HG03558 (cell line): ENCODE results near the gene HRH1.
"Not testable (repeated sequence)": the region's sequence is repeated elsewhere in the genome, so short reads cannot be mapped to it uniquely, and the experiment has no call there.

Source experiments
- ATAC-seq: cut with Tn5 transposase; IDR thresholded peaks from one replicate; pipeline ENCODE4 v1.9.1; 2021; ENCODE audit warnings: moderate number of reproducible peaks; ENCODE audit not compliant: unreplicated experiment; ENCODE audit errors: extremely low read depth

Gene HRH1

DNA sequence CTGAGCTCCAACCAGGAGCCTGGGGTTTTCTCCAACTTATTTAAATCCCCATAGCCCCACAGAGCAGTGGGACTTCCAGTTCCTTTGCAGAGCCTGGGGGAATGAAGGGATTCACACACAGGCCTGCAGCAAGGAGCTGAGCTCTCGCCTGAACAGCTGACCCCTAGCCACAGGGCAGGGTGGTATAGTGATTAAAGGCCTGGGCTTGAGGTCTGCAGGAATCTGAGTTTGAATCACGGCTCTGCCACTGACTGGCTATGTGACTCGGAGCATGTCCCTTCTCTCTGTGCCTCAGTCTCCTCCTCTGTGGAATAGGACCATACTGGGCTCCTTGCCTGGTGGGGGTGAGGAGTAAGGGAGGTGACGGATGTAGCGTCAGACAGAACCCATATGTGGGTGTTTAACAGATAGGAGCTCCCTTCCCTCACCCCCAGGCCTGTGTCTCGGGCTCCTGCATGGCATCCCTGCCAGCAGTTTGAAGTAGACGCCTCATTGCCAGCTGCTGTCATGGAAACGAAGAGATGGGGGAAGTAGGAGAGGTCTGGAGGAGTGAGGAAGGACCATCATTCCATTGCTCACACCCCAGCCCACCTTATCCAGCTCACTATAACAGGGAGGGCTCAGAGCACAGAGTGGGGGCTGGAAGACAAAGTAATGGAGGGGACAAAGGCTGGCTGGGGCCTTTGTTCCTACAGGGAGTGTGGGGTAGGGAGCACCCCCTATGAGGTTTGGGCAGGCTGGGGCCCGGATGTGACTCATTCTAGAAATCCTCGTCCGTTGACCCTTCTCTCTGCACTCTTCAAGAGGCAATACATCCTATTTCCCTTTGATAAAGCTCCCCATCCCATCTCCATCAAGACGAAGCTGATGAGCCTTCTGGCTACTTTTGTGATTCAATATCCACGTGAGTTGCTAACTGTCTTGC, 14.8 kb downstream of the HRH1 start:
- no peak for ATAC-seq

DNA sequence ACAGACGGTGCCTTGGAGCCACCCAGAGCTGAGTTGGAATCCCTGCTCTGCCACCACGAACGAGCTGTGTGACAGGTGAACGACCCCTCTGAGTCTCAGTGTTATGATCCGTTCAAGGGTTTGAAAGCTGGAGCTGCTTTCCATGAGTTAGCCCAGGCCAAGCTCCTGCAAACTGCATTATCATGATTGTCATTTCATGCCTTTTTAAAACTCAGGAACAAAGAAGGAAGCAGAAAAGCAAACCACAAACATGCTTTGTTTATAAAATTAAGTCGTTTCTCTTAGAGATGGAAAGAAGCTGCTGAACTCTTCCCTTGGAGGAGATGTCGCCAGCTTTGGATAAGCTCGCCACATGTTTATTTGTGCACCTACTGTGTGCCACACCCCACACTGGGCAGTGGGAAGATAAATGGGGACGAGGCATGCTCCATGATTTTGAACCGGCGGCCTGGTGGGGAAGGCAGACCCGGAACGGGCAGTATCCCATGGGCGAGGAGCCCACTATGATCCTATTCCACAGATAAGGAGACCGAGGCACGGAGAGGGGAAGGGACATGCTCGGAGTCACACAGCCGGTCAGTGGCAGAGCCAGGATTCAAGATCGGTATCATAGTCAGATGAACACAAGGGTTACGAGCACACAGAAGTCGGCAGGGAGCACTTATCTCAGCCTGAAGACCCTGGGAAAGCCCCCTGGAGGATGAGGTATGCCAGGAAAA, 15.9 kb downstream of the HRH1 start:
- no peak for ATAC-seq

DNA sequence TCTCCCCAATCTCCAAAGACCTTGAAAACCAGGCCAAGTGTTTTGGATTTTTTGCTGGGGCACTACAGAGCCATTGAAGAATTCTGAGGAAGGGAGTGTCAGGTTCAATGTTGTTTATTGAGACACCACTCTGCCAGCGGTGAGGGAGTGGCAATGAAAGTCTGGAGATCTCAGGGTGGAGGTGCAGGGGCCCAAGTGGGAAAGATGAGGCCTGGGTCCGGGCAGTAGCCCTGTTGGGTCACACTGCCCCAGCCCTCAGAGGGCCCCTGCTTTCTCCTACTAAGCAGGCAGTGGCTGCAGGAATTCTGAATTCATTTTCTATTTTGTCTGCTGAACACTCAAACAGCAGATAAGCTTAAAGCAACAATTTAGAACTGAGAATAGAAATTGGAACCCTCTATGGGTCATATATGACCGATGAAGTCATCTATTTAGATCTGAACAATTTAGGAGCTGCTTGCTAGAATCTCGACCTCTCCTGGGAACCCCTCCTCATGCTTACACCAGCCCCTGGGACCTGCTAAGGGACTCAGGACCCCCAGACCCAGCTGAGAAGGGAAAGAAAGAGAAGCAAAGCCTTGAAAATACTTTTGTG, 17.9 kb downstream of the HRH1 start:
- no peak for ATAC-seq

DNA sequence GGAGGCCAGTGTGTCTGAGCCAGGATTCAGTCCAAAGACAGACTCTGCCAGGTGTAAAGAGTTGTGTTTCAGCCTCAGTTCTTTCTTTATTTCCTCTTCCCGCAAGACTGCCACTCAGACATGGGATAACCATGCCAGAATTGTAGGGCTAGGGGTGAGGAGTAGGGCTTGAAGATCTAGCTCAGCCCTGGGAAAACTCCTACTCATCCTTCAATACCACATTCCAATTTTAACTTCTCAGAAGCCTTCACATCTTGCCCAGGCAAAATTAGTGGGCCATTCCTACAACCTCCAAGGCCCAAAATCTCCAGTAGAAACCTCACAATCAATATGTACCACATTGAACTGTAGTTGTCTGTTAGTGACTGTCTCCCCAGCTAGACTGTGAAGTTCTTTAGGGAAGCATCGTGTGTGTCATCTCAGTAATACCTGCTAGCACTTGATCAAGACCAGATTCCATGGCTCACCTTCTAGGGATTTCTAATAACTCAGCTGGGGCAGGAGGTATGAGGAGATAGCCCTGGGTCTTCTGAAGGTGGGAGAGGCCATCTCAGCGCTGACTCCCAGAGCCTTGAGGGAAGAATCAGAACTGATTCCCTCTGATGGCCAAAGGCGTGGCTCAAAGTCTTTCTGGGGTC, 19.7 kb downstream of the HRH1 start:
- ATAC-seq = no peak

DNA sequence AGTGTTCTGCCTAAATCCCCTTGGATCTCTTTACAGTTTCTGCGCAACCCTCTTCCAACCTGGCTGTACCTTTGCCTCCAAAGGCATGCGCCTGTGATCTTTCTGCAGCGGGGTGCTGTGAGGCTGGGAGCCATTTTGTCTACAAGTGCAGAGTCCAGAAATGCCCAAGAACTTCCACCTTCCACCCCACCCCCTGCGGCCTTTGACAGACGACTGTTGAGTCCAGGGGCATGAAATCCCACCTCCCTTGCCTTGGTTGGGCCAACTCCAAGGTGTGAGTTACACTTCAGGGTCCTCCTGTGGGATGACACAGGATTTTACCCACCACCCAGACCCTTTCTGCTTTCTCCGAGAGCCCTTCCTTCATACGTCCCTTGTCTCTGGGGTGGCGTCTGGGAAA, 24.1 kb downstream of the HRH1 start:
- no peak for ATAC-seq

DNA sequence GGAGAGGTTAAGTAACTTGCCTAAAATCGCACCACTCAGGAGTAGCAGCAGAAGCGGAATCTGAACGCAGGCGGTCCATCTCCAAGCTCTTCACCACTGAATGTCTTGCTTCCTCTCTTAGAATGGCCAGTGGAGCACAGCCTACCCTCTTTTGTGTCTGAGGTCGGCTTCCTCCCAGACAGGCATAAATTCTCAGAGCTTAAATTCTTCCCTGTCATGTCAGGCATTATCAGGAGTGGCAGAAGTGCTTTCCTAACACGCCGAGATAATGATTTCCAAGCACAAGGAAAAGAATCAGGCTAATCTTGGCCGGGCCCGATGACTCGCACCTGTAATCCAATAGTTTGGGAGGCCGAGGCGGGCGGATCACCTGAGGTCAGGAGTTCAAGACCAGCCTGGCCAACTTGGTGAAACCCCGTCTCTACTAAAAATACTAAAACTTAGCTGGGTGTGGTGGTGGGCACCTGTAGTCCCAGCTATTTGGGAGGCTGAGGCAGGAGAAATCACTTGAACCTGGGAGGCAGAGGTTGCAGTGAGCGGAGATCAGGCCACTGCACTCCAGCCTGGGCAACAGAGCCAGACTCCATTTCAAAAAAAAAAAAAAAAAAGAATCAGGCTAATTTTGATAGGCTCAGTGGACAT, 30.2 kb downstream of the HRH1 start:
- not testable (repeated sequence) for ATAC-seq

DNA sequence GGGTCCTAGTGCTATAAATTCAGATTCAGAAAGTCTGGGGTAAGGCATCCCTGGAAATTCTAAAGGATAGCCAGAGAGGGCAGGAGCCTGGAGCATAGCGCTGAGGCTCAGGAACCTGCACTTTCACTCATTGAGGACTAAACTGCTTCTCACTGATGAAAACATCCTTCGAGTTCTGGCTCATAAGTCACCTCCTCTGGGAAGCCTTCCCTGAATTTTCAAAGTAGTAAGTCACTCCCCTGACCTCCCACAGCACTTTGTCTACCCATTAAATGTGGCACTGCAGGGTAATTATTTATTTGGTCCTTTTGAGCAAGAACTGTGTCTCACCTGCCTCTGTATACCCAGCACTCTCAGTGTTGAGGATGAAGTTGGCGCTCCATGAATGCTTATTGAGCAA, 30.9 kb downstream of the HRH1 start:
- ATAC-seq = no peak

DNA sequence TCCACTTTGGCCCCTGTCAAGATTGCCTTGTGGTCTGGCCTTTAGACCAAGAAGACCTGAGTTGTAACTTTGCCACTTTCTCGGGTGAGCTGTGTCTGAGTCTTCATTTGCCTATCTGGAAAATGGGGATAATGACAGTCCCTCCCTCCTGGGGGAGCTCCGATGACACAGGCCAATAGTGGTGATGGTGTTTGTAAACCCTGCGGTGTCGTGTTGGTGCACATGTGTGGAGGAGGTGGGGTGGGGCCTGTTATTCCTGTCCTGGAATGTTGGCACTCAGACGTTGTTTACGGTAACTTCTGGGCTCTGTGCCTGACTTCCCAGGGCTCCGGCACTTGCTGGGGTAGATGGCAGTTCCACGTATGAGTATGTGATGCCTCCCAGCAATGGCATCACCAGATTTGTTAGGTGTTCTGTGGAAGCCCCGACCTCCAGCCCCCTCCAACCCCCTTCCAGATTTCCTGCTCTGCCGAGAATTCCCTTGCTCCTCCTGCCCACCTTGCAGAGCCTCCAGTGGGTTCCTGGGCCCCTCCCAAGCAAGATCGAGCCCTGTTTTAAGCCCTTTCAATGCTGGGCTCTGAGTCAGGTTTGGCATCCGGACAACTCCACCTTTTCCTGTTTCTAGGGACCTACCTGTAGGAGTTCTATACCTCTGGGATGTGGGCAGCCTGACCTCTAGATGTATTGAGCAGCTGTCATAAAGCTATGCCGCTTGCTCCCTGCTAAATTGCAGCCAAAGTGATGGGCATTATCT, 31.4 kb downstream of the HRH1 start:
- no peak for ATAC-seq

DNA sequence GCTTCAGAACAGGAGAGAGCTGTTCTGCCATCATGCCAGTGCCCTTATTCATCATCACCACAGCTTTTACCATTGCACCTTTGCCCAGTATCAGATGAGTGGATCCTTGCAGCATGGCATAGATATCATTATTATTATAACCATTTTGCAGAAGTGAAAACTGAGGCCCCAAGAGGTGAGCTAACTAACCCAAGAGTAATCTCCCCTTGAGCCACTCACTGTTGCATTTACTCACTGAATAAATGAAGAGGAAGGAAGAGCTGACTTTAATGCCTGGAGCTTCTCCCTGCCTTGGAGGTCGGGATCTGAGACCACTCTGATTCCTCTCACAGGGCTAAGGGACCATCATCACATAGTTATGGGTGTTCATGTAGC, 32.0 kb downstream of the HRH1 start:
- no peak for ATAC-seq

DNA sequence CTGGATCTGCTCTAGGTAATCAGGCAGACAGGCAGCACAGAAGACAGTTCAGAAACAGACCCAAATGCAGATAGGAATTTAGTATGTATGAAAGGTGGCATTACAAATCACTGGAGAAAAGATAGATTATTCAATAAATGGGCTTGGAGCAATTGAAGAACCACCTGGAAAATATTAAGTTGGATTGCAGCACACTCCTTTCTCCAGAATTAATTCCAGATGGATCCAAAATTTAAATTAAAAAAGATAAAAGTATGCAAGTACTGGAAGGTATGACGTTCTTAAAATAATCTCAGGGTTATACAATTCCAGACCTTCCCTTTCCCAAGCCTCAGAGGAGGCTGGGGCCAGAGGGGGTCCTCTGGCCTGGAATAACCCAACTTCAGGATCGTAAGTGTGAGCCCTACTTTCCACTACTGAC, 32.5 kb downstream of the HRH1 start:
- ATAC-seq = no peak

DNA sequence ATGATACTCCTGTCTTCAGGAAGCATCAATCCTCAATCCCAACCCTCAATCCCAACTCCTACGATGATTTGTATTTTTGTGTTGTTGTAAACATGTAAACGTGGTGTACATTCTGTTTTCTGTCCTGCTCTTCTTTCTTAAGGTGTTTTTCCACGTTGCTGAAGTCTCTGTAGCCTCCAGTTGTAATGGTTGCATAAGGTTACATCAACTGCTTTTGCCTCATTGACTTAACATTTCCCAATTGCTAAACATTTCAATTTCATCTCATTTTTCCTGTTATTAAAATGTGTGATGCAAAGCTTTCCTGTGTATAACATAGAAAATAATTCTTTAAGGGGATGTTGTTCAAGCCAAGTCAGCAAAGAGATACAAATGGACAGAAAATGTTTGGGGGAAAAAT, 33.4 kb downstream of the HRH1 start:
- no peak for ATAC-seq

DNA sequence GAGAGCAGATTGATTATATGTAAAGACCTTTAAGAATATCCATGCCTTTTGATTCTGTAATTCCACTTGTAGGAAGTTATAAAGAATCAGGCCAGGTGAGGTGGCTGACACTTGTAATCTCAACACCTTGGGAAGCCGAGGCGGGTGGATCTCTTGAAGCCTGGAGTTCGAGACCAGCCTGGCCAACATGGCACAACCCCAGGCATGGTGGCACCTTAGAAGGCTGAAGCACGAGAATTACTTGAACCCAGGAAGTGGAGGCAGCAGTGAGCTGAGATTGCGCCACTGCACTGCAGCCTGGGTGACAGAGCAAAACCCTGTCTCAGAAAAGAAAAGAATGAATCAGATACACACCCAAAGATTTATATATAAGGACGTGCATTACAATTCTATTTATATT, 33.9 kb downstream of the HRH1 start:
- no peak for ATAC-seq

DNA sequence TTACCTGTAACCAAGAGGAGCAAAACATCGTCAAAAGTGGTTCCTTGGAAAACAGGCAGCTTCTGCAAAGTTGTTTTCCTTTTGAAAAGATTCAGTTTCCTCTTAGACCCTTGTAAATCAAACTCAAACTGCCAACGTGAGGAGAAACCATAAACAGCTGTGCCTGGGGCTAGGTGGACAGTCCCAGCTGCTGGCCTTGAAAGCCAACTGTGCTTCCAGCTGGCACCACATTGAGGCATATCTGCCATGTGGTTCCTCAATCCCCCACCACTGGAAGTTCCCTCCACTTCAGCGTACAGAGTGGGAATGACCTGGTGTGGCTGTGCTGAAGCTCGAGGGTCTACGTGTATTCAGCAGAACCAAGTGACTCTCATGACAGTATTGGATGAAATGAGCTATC, 40.9 kb downstream of the HRH1 start:
- no peak for ATAC-seq

DNA sequence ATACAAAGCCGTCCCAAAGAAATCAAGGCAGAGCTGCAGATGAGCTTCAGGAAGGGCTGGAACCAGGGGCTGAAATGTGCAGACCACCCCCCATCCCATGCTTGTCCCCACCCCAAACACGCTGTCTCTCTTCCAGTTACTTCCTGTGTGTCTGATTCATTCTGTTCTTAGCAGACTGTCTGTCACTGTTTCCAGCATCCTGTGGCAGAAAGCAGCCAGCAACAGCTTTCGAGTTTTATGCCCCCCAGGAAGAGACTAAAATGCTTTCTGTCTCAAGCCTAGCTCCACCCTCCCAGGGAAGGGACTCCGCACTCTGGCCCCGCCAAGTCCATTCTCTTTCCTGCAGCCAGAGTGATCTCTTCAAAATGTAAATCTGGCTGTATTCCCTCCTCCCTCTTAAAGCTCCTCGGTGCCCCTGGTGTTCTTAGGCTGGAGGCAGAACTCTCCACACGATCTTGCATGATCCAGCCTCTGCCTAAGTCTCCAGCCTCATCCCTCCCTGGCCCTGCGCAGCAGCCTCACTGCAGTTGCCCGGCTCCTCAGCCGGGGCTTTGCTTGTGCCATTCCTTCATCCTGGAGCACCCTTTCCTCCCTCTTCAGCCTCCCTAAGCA, 41.5 kb downstream of the HRH1 start:
- no peak for ATAC-seq

DNA sequence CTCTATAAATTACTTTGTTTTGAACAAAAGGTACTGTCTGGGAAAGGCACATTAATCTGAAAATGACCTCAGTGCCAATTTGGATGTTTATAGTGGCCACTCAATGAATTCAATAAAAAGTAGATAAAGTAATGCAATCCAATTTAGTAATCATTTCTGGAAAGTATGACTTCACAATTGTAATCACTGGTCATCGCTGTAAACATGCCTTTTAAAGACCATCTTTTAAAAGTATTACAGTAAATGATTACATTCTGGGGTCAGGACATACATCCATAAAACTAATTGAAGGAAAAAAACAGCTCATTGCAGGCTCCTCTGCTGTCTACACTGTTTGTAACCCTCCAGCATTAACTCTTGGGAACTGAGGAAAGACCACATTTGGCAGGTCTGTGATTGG, 43.2 kb downstream of the HRH1 start:
- no peak for ATAC-seq

DNA sequence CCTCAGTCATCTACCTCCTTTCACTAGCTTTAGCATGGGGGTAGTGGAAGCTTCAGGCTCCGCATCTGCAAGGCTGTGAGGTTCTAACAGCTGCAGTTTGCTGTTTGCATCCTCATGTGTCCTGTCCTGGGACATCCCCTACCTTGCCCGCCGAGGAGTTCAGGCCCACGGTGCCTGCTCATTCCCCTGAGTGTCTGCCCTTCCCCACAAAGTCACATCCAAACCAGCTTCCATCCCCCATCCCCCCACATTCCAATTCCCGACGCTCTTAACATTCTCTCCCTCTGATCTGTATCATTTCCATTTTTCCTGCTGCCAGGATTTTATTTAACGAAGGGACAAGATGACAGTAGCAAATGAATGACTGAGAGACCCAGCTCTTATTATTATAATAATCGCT, 43.8 kb downstream of the HRH1 start:
- ATAC-seq = no peak

DNA sequence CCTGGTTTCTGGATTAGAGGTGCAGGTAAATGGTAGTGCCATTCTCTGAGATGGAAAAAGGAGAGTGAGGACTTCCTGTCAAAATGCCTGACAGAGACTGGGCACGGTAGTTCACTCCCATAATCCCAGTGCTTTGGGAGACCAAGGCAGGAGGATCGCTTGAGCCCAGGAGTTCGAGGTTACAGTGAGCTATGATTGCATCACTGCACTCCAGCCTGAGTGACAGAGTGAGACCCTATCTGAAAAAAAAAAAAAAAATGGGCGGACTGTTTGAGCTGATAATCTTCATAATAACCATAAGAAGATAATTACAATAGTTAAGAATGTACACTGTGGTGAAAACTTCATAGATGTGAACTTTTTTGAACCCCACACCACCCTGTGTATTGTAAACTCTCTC, 44.2 kb downstream of the HRH1 start:
- no peak for ATAC-seq

DNA sequence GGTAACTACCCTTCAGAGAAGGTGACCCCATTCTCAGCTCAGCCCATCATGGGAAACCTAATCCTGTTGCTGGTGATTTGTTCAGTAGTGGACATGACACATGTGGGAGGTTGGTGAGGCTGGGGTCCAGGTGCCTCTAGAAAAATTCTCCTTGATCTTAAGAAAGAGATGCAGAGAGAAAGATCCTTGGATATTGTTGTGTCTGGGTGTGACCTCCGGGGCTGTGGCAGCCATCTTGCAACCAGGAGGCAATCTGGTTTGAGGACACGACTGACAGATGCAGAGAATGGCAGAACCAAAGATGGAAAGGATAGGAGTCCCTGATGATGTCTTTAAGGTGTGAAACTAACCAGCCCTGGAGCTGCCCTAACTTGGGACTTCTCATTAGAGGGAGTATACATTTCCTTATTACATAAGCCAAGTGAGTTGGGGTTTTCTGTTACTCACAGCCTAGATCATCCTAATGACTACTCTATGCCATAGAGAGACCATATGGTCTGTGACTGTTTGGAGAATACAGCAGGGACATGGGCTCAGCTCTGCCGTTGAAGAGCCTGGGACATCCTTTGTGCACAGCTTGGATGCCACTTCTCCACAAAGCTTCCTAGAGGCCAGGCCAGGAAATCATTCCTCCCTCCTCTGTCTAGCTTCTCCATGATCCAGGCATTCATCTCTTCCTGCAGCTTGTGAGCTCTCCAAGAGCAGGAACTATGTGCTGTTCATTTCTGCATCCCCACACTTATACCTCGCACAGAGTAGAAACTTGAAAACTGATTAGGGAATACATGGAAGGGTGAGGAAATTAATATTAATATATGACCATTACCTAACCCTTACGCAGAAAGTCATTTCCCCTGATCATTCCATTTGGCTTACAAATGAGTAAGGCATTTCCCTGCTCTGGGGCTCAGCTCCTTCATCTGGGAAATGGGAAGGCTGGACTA, 45.9 kb downstream of the HRH1 start:
- ATAC-seq = no peak
